UCSD-AML1 (cell line): ENCODE data around the gene NAA10.

Experiments
- DNase-seq: peaks from one replicate; lab custom pipeline; 2025; ENCODE audit not compliant: unreplicated experiment; lab: John Stamatoyannopoulos, UW

Gene NAA10

GRCh38 chrX:153950127-153950526 lies 15.3 kb upstream of the NAA10 start:
- DNase-seq, result no peak

DNA sequence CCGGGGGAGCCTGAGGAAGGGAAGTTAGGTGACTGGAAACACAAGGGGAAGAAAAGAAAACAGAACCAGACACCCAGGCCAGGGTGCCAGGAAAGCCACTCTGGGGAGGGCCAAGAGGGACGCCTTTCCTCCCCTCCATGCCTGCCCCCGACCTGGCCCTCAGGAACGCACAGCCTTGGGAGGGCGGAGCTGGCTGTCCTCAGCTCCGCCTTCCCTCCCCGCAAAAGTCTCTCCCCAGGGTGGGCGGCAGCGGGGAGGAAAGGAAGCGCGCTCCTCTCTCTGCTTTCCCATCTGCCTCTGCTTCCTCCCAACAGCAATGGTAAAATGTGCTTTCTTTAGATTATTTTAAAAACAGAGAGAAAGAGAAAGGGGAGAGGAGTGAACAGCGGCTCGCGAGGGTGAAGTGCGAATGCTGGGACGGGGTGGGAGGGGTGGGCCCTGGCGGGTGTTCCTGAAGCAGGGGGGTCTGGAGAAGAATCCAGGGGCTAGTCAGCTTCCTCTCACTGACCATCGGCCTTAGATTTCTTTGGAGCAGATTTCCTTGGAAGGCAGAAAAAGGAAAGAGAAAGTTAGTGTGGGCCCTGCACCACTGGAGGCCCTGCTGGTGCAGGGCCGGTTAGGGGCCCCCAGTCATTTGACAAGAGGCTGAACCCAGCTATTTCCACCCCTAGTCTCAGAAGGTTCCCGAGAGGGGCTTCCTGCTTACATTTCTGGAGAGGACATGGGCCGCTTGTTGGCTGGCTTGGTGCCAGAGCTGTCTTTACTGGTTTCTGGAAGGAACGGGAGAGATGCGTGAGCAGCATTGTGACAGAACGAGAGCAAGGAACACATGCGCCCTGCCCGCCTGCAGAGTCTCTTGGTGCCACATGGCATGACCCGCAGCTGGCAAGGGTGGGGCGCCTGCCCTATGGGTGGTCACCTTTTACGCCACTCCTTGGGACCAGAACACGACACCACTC lies 14.3 kb upstream of the NAA10 start:
- peak; percentile 35 for DNase-seq

DNA sequence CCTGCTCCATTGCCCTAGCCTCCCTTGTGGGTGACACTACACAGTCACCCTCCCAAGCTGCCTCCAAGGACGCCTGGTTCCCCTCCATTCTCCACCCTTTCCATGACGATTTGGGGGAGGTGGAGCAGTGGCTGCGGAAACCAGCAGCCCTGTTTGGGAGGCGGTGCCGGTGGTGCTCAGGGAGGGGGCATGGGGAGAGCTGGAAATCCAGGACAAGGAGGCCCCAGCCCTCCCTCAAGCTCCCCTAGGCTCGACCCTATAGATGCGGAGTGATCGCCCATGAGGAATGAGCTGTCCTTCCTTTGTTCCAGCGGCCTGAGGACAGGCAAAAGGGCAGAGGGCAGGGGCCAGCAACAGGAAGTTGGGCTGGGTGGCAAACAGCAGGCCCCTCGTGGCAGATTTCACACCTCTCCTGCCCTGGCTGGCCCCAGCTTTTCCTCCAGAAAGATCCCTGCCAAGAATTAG lies 13.2 kb upstream of the NAA10 start:
- DNase-seq, result no peak

DNA sequence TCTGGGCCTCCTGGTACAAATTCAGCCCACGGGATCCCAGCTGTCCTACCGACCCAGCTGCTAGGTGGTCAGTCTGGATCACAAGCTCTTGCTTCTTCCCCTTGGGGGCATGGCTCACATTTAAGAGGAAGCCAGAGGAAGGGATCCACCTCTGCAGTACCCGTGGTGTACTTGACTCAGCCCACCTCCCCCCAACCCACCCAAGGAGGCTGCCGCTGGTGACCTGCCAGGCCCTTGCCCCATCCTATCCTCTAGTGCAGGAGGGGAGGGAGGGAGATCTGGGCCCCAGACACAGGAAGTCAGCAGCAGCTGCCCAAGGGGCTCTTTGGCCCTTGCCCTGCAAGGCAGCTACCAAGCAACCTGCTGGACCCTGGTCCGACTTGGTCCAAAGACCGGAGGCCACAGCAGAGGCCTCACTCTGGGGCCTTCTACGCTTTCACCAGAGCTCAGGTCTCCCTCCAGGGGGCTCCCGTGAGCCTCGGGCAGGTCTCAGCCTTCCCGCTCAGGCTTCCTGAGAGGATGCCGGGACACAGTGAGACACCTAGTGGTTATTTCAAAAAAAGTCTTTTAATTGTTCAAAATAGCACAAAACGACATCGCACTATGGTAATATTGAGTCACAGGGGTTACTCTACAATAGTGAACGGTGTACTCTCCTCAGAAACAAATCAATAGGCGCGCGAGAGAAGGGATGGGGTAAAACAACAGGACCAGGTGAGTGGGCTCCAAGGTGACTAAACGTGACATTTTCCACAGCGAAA lies 12.4 kb upstream of the NAA10 start:
- DNase-seq, result peak; percentile 82

GRCh38 chrX:153945956-153946943 lies 11.4 kb upstream of the NAA10 start:
- no peak for DNase-seq

DNA sequence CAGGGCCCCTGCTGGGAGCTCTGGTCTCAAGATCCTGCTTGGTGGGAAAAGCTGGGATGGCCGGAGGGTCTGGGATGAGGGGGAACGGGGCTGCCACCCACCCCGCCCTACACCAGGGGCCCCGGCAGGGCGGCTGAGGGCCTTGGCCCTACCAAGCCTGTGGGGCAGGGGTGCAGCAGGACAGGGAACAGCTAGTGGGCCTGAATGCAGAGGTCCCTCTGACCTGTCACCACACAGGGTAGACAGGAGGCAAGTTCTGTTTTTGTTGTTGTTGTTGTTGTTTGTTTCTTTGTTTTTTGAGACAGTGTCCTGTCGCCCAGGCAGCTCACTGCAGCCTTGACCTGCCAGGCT lies 9.9 kb upstream of the NAA10 start:
- no peak for DNase-seq

DNA sequence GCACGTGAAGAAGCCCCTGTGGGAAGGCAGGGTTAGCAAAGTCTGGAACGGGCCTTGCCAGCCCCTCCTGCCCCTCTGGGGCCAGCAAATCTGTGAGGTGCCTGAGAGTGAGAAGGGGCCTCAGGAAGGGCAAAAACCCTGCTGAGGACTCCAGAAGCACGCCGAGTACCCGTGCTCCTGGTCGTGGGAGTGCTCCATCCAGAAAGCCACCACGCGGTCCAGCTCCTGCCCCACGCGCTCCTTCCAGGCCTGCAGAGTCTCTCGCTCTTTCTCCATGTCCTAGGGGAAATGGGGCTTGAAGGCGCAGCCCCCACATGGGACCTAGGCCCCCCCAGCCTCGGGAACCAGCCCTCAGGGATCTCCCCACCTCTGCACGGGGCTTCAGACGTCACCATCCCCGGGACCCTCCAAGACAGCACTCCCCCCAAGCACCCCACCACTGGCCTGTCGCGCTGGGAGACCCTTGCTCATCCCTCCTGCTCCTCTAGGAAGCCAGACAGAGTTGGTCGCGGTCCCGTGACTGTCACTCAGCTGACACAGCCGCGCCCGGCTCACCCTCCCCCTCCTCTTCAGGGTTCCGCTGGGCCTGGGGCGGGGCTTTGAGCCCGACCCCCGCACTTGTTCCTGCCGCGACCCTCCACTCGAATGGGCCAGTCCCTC lies 9.4 kb upstream of the NAA10 start, which contains the start of gene RENBP:
RENBP (minus strand) TSS at position 504 of the 660 bp plus-strand sequence; CDS start at position 471, 33 bp downstream.
- peak; percentile 46 for DNase-seq

DNA sequence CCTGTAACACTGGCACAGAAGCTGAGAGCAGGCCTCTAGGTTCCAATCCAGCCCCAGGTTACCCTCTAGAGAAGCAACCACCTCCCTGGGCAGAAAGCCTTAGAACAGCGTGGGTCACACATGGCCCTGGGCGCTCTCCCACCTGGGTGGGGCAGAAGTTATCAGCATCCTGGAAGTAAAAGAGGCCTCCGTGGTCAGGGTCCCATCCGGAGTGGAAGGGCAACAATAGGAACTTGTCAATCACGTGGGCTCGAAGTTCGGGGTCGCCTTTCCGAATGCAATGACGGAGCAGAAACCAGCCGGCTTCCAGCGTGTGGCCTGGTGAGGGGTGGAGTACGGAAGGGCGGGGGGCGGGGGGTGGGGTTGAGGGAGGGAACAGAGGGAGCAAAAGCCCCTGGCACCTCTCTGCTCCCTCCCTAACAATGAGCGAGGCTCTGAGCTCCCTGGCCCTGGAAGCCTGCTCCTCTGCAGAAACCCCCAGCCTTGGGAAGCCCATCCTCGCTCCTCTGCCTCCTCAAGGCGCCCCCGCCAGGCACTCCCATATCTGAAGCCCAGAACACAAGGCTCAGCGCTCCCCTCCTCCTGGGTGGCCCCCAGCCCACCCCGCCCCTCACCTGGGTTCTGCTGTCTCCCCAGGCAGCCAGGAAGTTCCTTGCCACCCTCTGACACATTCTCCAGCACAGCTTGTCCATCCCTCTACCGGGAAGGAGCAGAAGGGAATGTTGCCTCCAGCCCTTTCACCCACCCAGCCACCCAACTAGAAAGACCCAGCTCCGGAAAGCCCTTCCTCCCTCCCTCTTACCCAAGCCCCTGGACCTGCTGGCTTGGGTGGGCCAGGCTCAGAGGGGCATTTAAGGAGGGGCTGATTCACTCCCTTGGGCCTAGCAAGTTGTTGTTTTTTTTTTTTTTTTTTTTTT lies 6.8 kb upstream of the NAA10 start:
- peak; percentile 62 for DNase-seq

DNA sequence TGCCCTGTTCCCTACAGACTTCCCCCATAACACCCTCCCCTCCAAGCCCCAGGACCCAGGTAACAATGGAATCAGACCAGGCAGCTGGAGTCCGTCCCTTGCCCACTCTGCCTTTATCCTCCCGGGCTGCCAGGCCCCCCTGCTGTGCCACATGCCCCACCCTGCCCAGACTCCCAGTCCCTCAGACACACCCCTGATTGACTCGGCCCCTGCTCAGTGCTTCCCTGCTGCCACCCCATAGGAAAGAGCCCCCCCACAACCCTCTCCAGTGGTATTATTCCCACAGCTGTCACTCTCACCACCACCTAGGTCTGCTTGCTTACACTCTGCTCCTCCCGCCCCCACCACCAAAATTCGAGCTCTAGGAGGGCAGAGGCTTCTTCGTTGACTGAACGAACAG lies 4.7 kb upstream of the NAA10 start:
- DNase-seq, result no peak

DNA sequence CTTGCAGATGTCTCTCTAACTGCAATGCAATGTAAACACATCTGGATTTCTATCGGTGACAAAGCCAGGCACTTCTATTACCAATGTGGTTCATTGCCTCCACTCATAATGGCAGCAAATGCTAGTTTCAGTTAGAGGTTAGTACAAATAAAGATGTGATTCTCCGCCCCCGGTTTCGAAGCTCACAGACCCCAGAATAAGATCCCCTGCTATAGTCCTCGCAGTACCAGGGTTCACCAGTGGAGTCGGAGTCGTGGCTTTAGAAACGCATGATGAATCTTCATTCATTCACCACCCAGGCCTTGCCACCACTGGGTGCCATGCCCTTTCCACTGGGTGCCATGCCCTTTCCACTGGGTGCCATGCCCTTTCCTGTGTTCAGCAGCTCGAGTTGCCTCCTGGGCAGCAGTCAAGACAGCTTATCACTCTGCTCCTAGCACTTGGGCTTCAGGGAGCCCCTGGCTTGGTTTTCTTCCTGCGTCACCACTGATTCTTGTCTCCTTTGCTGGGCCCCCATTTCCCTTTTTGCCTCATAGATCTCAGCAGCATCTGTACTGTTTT lies 3.5 kb upstream of the NAA10 start:
- no peak for DNase-seq

DNA sequence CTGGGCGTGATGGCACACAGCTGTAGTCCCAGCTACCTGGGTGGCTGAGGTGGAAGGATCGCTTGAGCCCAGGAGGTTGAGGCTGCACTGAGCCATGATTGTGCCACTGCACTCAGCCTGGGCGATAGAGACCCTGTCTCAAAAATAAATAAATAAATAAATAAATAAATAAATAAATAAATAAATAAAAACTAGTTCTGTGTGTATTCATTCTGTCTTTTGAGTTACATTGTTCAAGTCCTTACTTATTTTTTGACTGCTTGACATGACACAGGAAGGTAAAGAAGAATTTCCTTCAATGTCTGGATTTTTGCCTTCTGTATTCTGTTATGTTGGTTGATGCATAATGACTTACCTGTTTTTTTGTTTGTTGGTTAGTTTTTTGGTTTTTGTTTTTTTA lies 2.2 kb upstream of the NAA10 start:
- no peak for DNase-seq

DNA sequence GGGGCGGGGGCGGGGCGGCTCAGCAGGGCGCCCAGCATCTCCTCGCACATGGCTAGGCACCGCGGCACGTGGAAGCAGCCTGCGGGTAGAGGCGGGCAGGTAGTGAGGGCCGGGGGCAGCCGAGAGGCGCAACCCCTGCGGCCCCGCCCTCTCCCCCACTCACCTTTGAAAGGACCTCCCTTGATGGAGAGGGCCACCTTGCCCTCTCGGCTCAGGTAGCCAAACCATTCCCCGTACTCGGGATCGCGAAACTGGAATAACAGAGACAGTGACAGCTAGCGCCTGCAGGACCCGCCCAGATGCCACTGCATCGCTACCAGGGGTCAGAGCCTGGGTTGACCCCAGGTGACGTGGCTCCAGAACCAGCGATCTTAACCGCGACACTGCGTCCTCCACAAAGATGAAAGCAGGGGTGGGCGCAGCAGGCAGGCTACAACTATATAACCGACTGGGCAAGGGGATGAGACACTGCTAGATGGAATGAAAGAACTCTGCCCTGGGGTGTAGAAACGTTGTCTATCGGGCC lies 552 bp upstream of the NAA10 start:
- DNase-seq, result no peak

DNA sequence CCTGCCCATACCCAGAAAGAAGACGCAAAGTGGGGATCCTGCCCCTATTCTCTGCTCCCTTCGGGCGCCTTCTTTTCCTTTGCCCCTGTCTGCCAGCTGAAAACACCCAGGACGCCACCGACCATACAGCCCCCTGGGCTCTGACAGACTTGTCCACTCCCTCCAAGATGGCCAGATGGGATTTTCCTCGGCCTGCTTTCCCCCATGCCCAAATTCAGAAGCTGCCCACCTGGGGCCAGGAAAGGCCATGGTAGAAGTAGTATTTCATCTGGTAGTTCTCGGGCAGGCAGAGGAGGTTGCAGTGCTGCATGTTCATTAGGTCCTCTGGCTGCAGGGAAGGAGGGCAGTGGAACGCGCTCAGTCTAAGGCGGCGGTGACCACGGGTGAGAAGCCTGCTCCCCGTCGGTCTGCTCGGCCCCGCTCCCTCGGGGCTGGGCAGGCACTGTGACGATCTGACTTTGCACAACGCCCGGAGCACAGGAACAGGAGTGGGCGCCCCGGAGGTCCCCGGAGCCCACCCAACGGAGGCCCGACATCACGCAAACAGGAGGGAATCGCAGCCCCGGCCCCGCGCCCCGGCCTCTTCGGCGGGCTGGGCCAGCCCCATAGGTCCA lies 582 bp downstream of the NAA10 start:
- no peak for DNase-seq

GRCh38 chrX:153933748-153934147 lies 1.1 kb downstream of the NAA10 start:
- DNase-seq, result no peak

DNA sequence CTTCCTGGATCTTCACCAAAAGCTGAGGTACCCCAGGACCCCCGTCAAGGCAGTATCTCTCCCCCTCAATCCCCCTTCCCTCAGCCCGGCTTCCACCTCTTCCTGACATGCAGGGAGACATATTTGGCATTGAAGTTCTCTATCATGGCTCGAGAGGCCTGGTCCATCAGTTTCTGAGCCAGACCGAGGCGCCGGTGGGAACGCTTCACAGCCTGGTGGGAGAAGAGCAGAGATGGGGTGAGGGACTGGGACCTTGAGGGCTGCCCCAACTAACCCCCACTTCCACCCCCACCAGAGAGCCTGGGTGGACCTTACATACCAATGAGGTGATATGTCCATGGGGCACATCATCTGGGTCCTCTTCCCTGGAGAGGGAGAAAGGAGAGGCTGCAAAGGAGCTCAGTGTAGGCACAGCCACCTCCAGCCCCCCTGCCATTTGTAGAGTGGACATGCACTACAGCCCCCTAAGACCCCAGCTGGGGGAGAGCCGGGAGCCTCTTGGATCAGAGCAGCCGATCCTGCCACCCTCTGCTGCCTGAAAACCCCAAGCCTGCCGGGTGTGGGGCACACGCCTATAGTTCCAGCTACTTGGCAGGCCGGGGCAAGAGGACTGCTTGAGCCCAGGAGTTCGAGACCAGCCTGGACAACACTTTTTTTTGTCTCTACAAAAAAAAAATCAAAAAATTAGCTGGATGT lies 2.5 kb downstream of the NAA10 start:
- DNase-seq, result no peak

- DNase-seq, result no peak
These were observed 3.1 kb downstream of the NAA10 start for GRCh38 chrX:153931748-153932147.

- DNase-seq, result no peak
These were observed 3.7 kb downstream of the NAA10 start for GRCh38 chrX:153931151-153931550.
